Loucy (cell line): Measurements from ENCODE around the gene THADA.

Source experiments
- CTCF ChIP-seq: fragments of 200-600 bp; sonication (generic); conservative IDR thresholded peaks from 2 replicates; pipeline ENCODE4 v1.5.1; 2014; ENCODE audit warnings: mild to moderate bottlenecking, antibody characterized with exemption, low read length
- EZH2phosphoT487 ChIP-seq: fragments of 200-600 bp; IDR thresholded peaks from 2 replicates; pipeline ENCODE4 v1.6.1; 2018; ENCODE audit warnings: antibody characterized with exemption, mild to moderate bottlenecking, moderate library complexity, borderline replicate concordance

DNA sequence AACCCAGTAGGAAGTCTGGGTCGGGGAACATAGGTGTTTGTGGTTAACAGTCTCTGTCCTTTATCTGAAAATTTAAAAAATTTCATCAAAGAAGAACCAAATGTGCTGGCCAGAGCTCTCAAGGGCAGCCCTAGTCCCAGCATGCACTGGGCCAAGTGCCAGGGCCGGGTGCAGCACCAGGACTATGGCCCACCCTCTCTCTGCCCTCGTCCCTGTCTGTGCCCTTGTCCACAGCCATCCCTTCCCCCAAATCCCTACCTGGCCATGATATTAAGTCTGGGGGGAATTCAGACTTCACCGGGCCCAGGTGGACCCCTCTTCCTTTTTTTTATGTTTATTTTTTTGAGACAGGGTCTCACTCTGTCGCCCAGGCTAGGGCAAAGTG, 355.1 kb downstream of the THADA start:
- no peak for TF ChIP-seq CTCF
- no peak for TF ChIP-seq EZH2phosphoT487
